Measurements from ENCODE around the gene CAMK1D. TPM values are rescaled to one million over a fixed set of nuclear protein-coding genes. Genes with fewer than 3 reads are reported as not detected.

The CAMK1D gene
- polyA plus RNA-seq, 1 donor (not counting 4 experiments of a cell fraction or from before 2014, with no cell fraction given), result 0.76 TPM

DNA sequence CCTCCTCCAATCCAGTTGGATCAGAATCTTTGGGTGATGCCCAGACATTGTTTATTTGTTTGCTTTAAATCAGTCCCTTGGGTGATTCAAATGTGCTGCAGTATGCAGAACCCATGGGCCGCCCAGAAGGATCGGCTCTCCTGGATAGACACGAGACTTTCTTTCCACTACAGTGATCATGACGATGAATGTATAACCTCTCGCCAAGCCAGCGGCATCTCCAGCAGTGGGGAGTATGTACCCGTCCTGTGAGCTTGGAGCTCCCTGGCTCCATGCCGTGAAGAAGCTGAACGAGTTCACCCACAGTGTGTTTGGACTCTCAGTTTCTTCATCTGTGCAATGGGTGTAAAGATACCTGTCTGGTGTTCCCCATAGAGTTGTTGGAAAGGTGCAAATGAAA, 162.3 kb downstream of the CAMK1D start:
- dilution Hi-C loops (cut with MboI; ENCODE audit: extremely low pct_ligation_motif_present, low sequenced_read_pairs), result no loop called here
- H3K4me3 ChIP-seq (ENCODE audit: control insufficient read depth in 2 of 3, extremely low read depth in 1 of 3, insufficient read depth in 2 of 3, low read depth in 1 of 3, low read length in 3 of 3), result no peak overlapping the region

DNA sequence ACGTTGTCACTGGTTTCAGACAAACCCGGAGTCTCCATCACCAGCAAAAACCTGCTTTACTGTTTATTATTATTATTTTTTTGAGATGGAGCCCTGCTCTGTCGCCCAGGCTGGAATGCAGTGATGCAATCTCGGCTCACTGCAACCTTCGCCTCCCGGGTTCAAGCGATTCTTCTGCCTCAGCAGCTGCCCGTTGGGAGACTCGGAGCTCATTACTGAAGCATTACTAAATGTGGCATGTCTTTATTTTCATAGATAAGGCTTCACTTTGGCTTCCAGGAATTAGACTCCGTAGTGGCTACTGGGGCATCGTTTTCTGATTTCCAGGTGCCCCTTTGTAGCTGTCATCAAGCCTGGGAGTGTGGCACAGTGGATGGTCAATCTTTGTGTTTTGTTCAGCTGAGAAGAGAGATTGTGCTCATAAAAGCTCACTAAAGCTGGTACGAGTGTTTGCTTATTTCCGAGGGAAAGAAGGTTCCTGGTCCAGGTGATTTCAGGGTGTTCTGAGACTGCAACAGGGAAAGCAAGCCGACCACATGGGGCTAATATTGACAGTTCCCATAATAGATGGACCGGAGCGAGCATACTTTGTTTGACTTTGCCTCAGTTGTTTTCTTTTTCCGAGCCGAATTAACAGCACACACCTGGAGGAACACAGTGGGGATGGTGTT, 163.1 kb downstream of the CAMK1D start:
- Histone ChIP-seq H2AFZ (ENCODE audit: control insufficient read depth, low read length) (no peak overlapping the region), H3K4me3 (ENCODE audit: control insufficient read depth in 2 of 3, extremely low read depth in 1 of 3, insufficient read depth in 2 of 3, low read depth in 1 of 3, low read length in 3 of 3) (no peak overlapping the region), H3K4me2 (ENCODE audit: control insufficient read depth, extremely low read depth, insufficient read depth, low read depth, low read length) (no peak overlapping the region), H3K36me3 (ENCODE audit: control insufficient read depth in 2 of 2, extremely low read depth in 1 of 2, insufficient read depth in 2 of 2, low read length in 2 of 2) (no peaks in the 10 kb centered on the region), H3K4me1 (ENCODE audit: control insufficient read depth, extremely low read depth, insufficient read depth, low read length) (no peaks in the 10 kb centered on the region), H3K9me3 (ENCODE audit: control insufficient read depth, low read depth, low read length) (no peaks in the 10 kb centered on the region), H3K27me3 (ENCODE audit: control insufficient read depth, extremely low read depth, insufficient read depth, low read length) (no peaks in the 10 kb centered on the region), H3K9ac (ENCODE audit: control insufficient read depth, extremely low read depth, insufficient read depth, low read length) (no peak overlapping the region), H3K79me2 (ENCODE audit: control insufficient read depth, insufficient read depth, low read length) (no peaks in the 10 kb centered on the region), H3K9me1 (ENCODE audit: control insufficient read depth, extremely low read depth, insufficient read depth, low read length) (no peaks in the 10 kb centered on the region), H4K20me1 (ENCODE audit: control insufficient read depth, extremely low read depth, insufficient read depth, low read length) (no peaks in the 10 kb centered on the region), H3K27ac (ENCODE audit: control insufficient read depth, insufficient read depth, low read length) (no peak overlapping the region)
- TF ChIP-seq, protein P1, sequence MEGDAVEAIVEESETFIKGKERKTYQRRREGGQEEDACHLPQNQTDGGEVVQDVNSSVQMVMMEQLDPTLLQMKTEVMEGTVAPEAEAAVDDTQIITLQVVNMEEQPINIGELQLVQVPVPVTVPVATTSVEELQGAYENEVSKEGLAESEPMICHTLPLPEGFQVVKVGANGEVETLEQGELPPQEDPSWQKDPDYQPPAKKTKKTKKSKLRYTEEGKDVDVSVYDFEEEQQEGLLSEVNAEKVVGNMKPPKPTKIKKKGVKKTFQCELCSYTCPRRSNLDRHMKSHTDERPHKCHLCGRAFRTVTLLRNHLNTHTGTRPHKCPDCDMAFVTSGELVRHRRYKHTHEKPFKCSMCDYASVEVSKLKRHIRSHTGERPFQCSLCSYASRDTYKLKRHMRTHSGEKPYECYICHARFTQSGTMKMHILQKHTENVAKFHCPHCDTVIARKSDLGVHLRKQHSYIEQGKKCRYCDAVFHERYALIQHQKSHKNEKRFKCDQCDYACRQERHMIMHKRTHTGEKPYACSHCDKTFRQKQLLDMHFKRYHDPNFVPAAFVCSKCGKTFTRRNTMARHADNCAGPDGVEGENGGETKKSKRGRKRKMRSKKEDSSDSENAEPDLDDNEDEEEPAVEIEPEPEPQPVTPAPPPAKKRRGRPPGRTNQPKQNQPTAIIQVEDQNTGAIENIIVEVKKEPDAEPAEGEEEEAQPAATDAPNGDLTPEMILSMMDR (optimal IDR thresholded peaks at IDR 0.05 in 1 of 3, IDR thresholded peaks at IDR 0.05 in 1 of 3, conservative IDR thresholded peaks at IDR 0.05 in 1 of 3; ENCODE audit: extremely low read depth in 1 of 3, insufficient read depth in 2 of 3, low read length in 3 of 3), result no peak
- TF ChIP-seq EZH2 (IDR thresholded peaks at IDR 0.05; ENCODE audit: low read length), result no peak
- dilution Hi-C loops (cut with MboI; ENCODE audit: extremely low pct_ligation_motif_present, low sequenced_read_pairs), result no loop called here
- no peak for FAIRE-seq
- DNase-seq (ENCODE audit: low read depth, low spot score), result no peak

More for the DNA sequence above, 162.3 kb downstream of the CAMK1D start:
- Histone ChIP-seq H3K27ac (ENCODE audit: control insufficient read depth, insufficient read depth, low read length) (no peak overlapping the region), H3K9me3 (ENCODE audit: control insufficient read depth, low read depth, low read length) (no peaks in the 10 kb centered on the region), H3K9ac (ENCODE audit: control insufficient read depth, extremely low read depth, insufficient read depth, low read length) (no peak overlapping the region), H3K79me2 (ENCODE audit: control insufficient read depth, insufficient read depth, low read length) (no peaks in the 10 kb centered on the region), H3K27me3 (ENCODE audit: control insufficient read depth, extremely low read depth, insufficient read depth, low read length) (no peaks in the 10 kb centered on the region), H3K36me3 (ENCODE audit: control insufficient read depth in 2 of 2, extremely low read depth in 1 of 2, insufficient read depth in 2 of 2, low read length in 2 of 2) (no peaks in the 10 kb centered on the region), H4K20me1 (ENCODE audit: control insufficient read depth, extremely low read depth, insufficient read depth, low read length) (no peaks in the 10 kb centered on the region), H3K9me1 (ENCODE audit: control insufficient read depth, extremely low read depth, insufficient read depth, low read length) (no peaks in the 10 kb centered on the region), H2AFZ (ENCODE audit: control insufficient read depth, low read length) (no peak overlapping the region), H3K4me1 (ENCODE audit: control insufficient read depth, extremely low read depth, insufficient read depth, low read length) (no peaks in the 10 kb centered on the region), H3K4me2 (ENCODE audit: control insufficient read depth, extremely low read depth, insufficient read depth, low read depth, low read length) (no peak overlapping the region)
- DNase-seq (ENCODE audit: low read depth, low spot score) (no peak), FAIRE-seq (no peak)
- TF ChIP-seq, protein P1 (optimal IDR thresholded peaks at IDR 0.05 in 1 of 3, IDR thresholded peaks at IDR 0.05 in 1 of 3, conservative IDR thresholded peaks at IDR 0.05 in 1 of 3; ENCODE audit: extremely low read depth in 1 of 3, insufficient read depth in 2 of 3, low read length in 3 of 3), result no peak

Measured in keratinocyte (primary cell).